ENCODE data around the gene PAPSS1.
A peak's percentile ranks its signal among the peaks of the same experiment; 100 is the strongest.
"Not testable (repeated sequence)": the region's sequence is repeated elsewhere in the genome, so short reads cannot be mapped to it uniquely, and the experiment has no call there.

PAPSS1 gene

GRCh38 chr4:107711831-107712230 lies 8.2 kb downstream of the PAPSS1 start:
- H3K4me3 Mint-ChIP-seq = no peak overlapping the region
- no peaks in the 10 kb centered on the region for H3K27me3 Mint-ChIP-seq
- H3K4me1 Mint-ChIP-seq (ENCODE audit: low read depth) = peaks cover 22% of the 10 kb centered on the region
- peaks cover 12% of the 10 kb centered on the region for H3K9me3 Mint-ChIP-seq
- no peak overlapping the region for H3K27ac Mint-ChIP-seq
- H3K36me3 Mint-ChIP-seq (ENCODE audit: low read depth) = peaks cover 18% of the 10 kb centered on the region

GRCh38 chr4:107710493-107711459 lies 9.3 kb downstream of the PAPSS1 start:
- Mint-ChIP-seq H3K27me3 (no peaks in the 10 kb centered on the region), H3K4me1 (ENCODE audit: low read depth) (peaks cover 22% of the 10 kb centered on the region), H3K4me3 (no peak overlapping the region), H3K27ac (peak overlapping the region; percentile 80), H3K9me3 (peaks cover 19% of the 10 kb centered on the region), H3K36me3 (ENCODE audit: low read depth) (peaks cover 23% of the 10 kb centered on the region)

- Mint-ChIP-seq H3K27me3 (no peaks in the 10 kb centered on the region), H3K4me3 (no peak overlapping the region), H3K27ac (peak overlapping the region; percentile 34), H3K9me3 (peaks cover 25% of the 10 kb centered on the region), H3K4me1 (ENCODE audit: low read depth) (peaks cover 22% of the 10 kb centered on the region), H3K36me3 (ENCODE audit: low read depth) (peaks cover 32% of the 10 kb centered on the region)
Observed at GRCh38 chr4:107709916-107710315, 10.1 kb downstream of the PAPSS1 start.

- Mint-ChIP-seq H3K27ac (no peak overlapping the region), H3K36me3 (ENCODE audit: low read depth) (peaks cover 32% of the 10 kb centered on the region), H3K9me3 (peaks cover 30% of the 10 kb centered on the region), H3K4me3 (no peak overlapping the region), H3K4me1 (ENCODE audit: low read depth) (peaks cover 22% of the 10 kb centered on the region), H3K27me3 (no peaks in the 10 kb centered on the region)
Observed at GRCh38 chr4:107708225-107708624, 11.8 kb downstream of the PAPSS1 start.

GRCh38 chr4:107705742-107706556 lies 14.1 kb downstream of the PAPSS1 start:
- Mint-ChIP-seq H3K4me1 (ENCODE audit: low read depth) (peaks cover 21% of the 10 kb centered on the region), H3K9me3 (peaks cover 30% of the 10 kb centered on the region), H3K36me3 (ENCODE audit: low read depth) (peaks cover 49% of the 10 kb centered on the region), H3K27ac (no peak overlapping the region), H3K4me3 (no peak overlapping the region), H3K27me3 (no peaks in the 10 kb centered on the region)

GRCh38 chr4:107701565-107701964 lies 18.5 kb downstream of the PAPSS1 start:
- no peak overlapping the region for H3K27ac Mint-ChIP-seq
- H3K36me3 Mint-ChIP-seq (ENCODE audit: low read depth) = peaks cover 61% of the 10 kb centered on the region

GRCh38 chr4:107699466-107700206 lies 20.4 kb downstream of the PAPSS1 start:
- Mint-ChIP-seq H3K4me3 (no peak overlapping the region), H3K4me1 (ENCODE audit: low read depth) (peaks cover 3% of the 10 kb centered on the region), H3K9me3 (peaks cover 5% of the 10 kb centered on the region), H3K27ac (no peak overlapping the region), H3K36me3 (ENCODE audit: low read depth) (peaks cover 62% of the 10 kb centered on the region), H3K27me3 (no peaks in the 10 kb centered on the region)

More at GRCh38 chr4:107701565-107701964, 18.5 kb downstream of the PAPSS1 start:
- Mint-ChIP-seq H3K4me1 (ENCODE audit: low read depth) (peaks cover 3% of the 10 kb centered on the region), H3K9me3 (peaks cover 18% of the 10 kb centered on the region), H3K27me3 (no peaks in the 10 kb centered on the region), H3K4me3 (no peak overlapping the region)

GRCh38 chr4:107696187-107696586 lies 23.8 kb downstream of the PAPSS1 start:
- H3K27ac Mint-ChIP-seq; H3K4me3 Mint-ChIP-seq; H3K9me3 Mint-ChIP-seq; H3K27me3 Mint-ChIP-seq; H3K4me1 Mint-ChIP-seq (ENCODE audit: low read depth): not testable (repeated sequence)
- peaks cover 66% of the 10 kb centered on the region for H3K36me3 Mint-ChIP-seq (ENCODE audit: low read depth)

- Mint-ChIP-seq H3K4me1 (ENCODE audit: low read depth) (no peaks in the 10 kb centered on the region), H3K36me3 (ENCODE audit: low read depth) (peaks cover 44% of the 10 kb centered on the region), H3K27me3 (no peaks in the 10 kb centered on the region), H3K27ac (no peak overlapping the region), H3K4me3 (no peak overlapping the region), H3K9me3 (no peaks in the 10 kb centered on the region)
Observed at GRCh38 chr4:107693132-107693531, 26.9 kb downstream of the PAPSS1 start.

- Mint-ChIP-seq H3K4me1 (ENCODE audit: low read depth) (no peaks in the 10 kb centered on the region), H3K27me3 (no peaks in the 10 kb centered on the region), H3K36me3 (ENCODE audit: low read depth) (peaks cover 38% of the 10 kb centered on the region), H3K4me3 (no peak overlapping the region), H3K27ac (no peak overlapping the region), H3K9me3 (no peaks in the 10 kb centered on the region)
Observed at GRCh38 chr4:107692202-107692601, 27.8 kb downstream of the PAPSS1 start.

- no peak overlapping the region for H3K27ac Mint-ChIP-seq
- H3K4me3 Mint-ChIP-seq = no peak overlapping the region
- H3K27me3 Mint-ChIP-seq = no peaks in the 10 kb centered on the region
- H3K36me3 Mint-ChIP-seq (ENCODE audit: low read depth) = peaks cover 41% of the 10 kb centered on the region
- no peaks in the 10 kb centered on the region for H3K9me3 Mint-ChIP-seq
- H3K4me1 Mint-ChIP-seq (ENCODE audit: low read depth) = no peaks in the 10 kb centered on the region
Observed at GRCh38 chr4:107691378-107691777, 28.7 kb downstream of the PAPSS1 start.

GRCh38 chr4:107689912-107690587 lies 30.0 kb downstream of the PAPSS1 start:
- Mint-ChIP-seq H3K9me3 (no peaks in the 10 kb centered on the region), H3K4me1 (ENCODE audit: low read depth) (no peaks in the 10 kb centered on the region), H3K36me3 (ENCODE audit: low read depth) (peaks cover 38% of the 10 kb centered on the region), H3K4me3 (no peak overlapping the region), H3K27me3 (no peaks in the 10 kb centered on the region), H3K27ac (no peak overlapping the region)

- peaks cover 35% of the 10 kb centered on the region for H3K36me3 Mint-ChIP-seq (ENCODE audit: low read depth)
- H3K27me3 Mint-ChIP-seq = no peaks in the 10 kb centered on the region
Observed at GRCh38 chr4:107688421-107688820, 31.6 kb downstream of the PAPSS1 start.

GRCh38 chr4:107685740-107686139 lies 34.3 kb downstream of the PAPSS1 start:
- no peaks in the 10 kb centered on the region for H3K4me1 Mint-ChIP-seq (ENCODE audit: low read depth)
- H3K9me3 Mint-ChIP-seq = no peaks in the 10 kb centered on the region
- H3K36me3 Mint-ChIP-seq (ENCODE audit: low read depth) = peaks cover 27% of the 10 kb centered on the region
- no peak overlapping the region for H3K4me3 Mint-ChIP-seq
- no peak overlapping the region for H3K27ac Mint-ChIP-seq
- H3K27me3 Mint-ChIP-seq = no peaks in the 10 kb centered on the region

More at GRCh38 chr4:107688421-107688820, 31.6 kb downstream of the PAPSS1 start:
- H3K4me3 Mint-ChIP-seq = no peak overlapping the region
- no peak overlapping the region for H3K27ac Mint-ChIP-seq
- no peaks in the 10 kb centered on the region for H3K9me3 Mint-ChIP-seq
- H3K4me1 Mint-ChIP-seq (ENCODE audit: low read depth) = no peaks in the 10 kb centered on the region

Measured in stimulated activated naive CD8-positive, alpha-beta T cell treated with anti-CD3 and anti-CD28 coated beads, Interleukin-15, Interleukin-2, amounts not matched to agents 100 ng/mL and 50 ng/mL, for 24 hours (primary cell).